H9 (cell line): Measurements from ENCODE around the gene STX8. TPM values are rescaled to one million over a fixed set of nuclear protein-coding genes. Genes with fewer than 3 reads are reported as not detected.

Experiments used
- DNase-seq: peaks from one replicate; pipeline ENCODE4 v3.0.0-alpha.2; 2017
- H2AFZ ChIP-seq: one replicate; pipeline ENCODE4 v1.6.1; 2013; ENCODE audit warnings: mild to moderate bottlenecking, low read length, control low read depth, moderate library complexity
- H2AK5ac ChIP-seq: 2 replicates; pipeline ENCODE4 v1.6.1; 2013; ENCODE audit warnings: low read length, control low read depth, mixed read lengths; ENCODE audit not compliant: insufficient read length
- H2BK120ac ChIP-seq: one replicate; pipeline ENCODE4 v1.6.1; 2013; ENCODE audit warnings: low read depth, mild to moderate bottlenecking, low read length, control low read depth, inconsistent platforms; ENCODE audit not compliant: poor library complexity, severe bottlenecking
- H2BK12ac ChIP-seq: 2 replicates; pipeline ENCODE4 v1.6.1; 2013; ENCODE audit warnings: low read length, control low read depth, mixed read lengths, low read depth; ENCODE audit not compliant: insufficient read length
- H2BK15ac ChIP-seq: 2 replicates; pipeline ENCODE4 v1.6.1; 2013; ENCODE audit warnings: low read depth, low read length, control low read depth
- H2BK20ac ChIP-seq: one replicate; pipeline ENCODE4 v1.6.1; 2013; ENCODE audit warnings: low read depth, mild to moderate bottlenecking, low read length, control low read depth, inconsistent platforms; ENCODE audit not compliant: poor library complexity, severe bottlenecking
- H2BK5ac ChIP-seq: 2 replicates; pipeline ENCODE4 v1.6.1; 2013; ENCODE audit warnings: low read length, control low read depth, mixed read lengths; ENCODE audit not compliant: insufficient read length
- H3K14ac ChIP-seq: 2 replicates; pipeline ENCODE4 v1.6.1; 2013; ENCODE audit warnings: low read length, control low read depth; ENCODE audit not compliant: insufficient read depth
- H3K18ac ChIP-seq: 2 replicates; pipeline ENCODE4 v1.6.1; 2013; ENCODE audit warnings: low read depth, mild to moderate bottlenecking, mixed read lengths, low read length, control low read depth; ENCODE audit not compliant: insufficient read length
- H3K23ac ChIP-seq: 2 replicates; pipeline ENCODE4 v1.6.1; 2013; ENCODE audit warnings: low read length, control low read depth, mixed read lengths, low read depth; ENCODE audit not compliant: insufficient read length
- H3K23me2 ChIP-seq: 2 replicates; pipeline ENCODE4 v1.6.1; 2013; ENCODE audit warnings: low read depth, mild to moderate bottlenecking, mixed read lengths, low read length, control low read depth; ENCODE audit not compliant: insufficient read length, poor library complexity, severe bottlenecking
- H3K27ac ChIP-seq: 2 replicates; pipeline ENCODE4 v1.5.1; 2013; ENCODE audit warnings: low read length, control low read depth, mixed read lengths, low read depth; ENCODE audit not compliant: insufficient read length
- H3K27me3 ChIP-seq: 2 replicates; pipeline ENCODE4 v1.6.1; 2013; ENCODE audit warnings: low read length, control low read depth, inconsistent platforms; ENCODE audit not compliant: insufficient read depth
- H3K4ac ChIP-seq: 2 replicates; pipeline ENCODE4 v1.6.1; 2013; ENCODE audit warnings: low read depth, mild to moderate bottlenecking, control low read depth, inconsistent platforms, low read length, moderate library complexity
- H3K4me1 ChIP-seq: 2 replicates; pipeline ENCODE4 v1.6.1; 2013; ENCODE audit warnings: low read length, control low read depth, inconsistent platforms; ENCODE audit not compliant: insufficient read depth
- H3K4me2 ChIP-seq: 2 replicates; pipeline ENCODE4 v1.6.1; 2013; ENCODE audit warnings: low read length, control low read depth, mixed read lengths; ENCODE audit not compliant: insufficient read length, insufficient read depth
- H3K56ac ChIP-seq: 2 replicates; pipeline ENCODE4 v1.6.1; 2013; ENCODE audit warnings: low read depth, mild to moderate bottlenecking, mixed read lengths, low read length, control low read depth; ENCODE audit not compliant: insufficient read length
- H3K79me1 ChIP-seq: 2 replicates; pipeline ENCODE4 v1.6.1; 2013; ENCODE audit warnings: low read depth, mild to moderate bottlenecking, moderate library complexity, low read length, control low read depth, inconsistent platforms; ENCODE audit not compliant: insufficient read depth, poor library complexity, severe bottlenecking
- H3K79me2 ChIP-seq: 2 replicates; pipeline ENCODE4 v1.6.1; 2013; ENCODE audit warnings: low read length, control low read depth, inconsistent platforms; ENCODE audit not compliant: insufficient read depth
- H3K9ac ChIP-seq: 2 replicates; pipeline ENCODE4 v1.6.1; 2013; ENCODE audit warnings: low read length, control low read depth, mixed read lengths; ENCODE audit not compliant: insufficient read length; ENCODE audit errors: extremely low read depth
- H3K9me3 ChIP-seq: one replicate; pipeline ENCODE4 v1.6.1; 2013; ENCODE audit warnings: low read depth, low read length, inconsistent platforms; ENCODE audit not compliant: control insufficient read depth
- H3T11ph ChIP-seq: one replicate; pipeline ENCODE4 v1.6.1; 2013; ENCODE audit warnings: mild to moderate bottlenecking, low read length, control low read depth, inconsistent platforms
- H4K20me1 ChIP-seq: one replicate; pipeline ENCODE4 v1.6.1; 2013; ENCODE audit not compliant: control insufficient read depth, insufficient read length, insufficient read depth
- H4K5ac ChIP-seq: 2 replicates; pipeline ENCODE4 v1.6.1; 2013; ENCODE audit warnings: low read depth, mild to moderate bottlenecking, mixed read lengths, low read length, control low read depth; ENCODE audit not compliant: insufficient read length
- H4K8ac ChIP-seq: replicated peaks from 2 replicates; pipeline ENCODE4 v1.6.1; 2013; ENCODE audit warnings: low read length, control low read depth, mixed read lengths, low read depth; ENCODE audit not compliant: insufficient read length
- H4K91ac ChIP-seq: 2 replicates; pipeline ENCODE4 v1.6.1; 2013; ENCODE audit warnings: low read depth, mild to moderate bottlenecking, moderate library complexity, mixed read lengths, low read length, control low read depth; ENCODE audit not compliant: insufficient read length
- H3K27ac Mint-ChIP-seq, 3 experiments: 2 replicates in 2 of 3; 3 replicates in 1 of 3; pipeline ENCODE4 v1.8.0; 2020 to 2021; ENCODE audit warnings: mixed read lengths in 3 of 3, mild to moderate bottlenecking in 1 of 3, moderate library complexity in 1 of 3
- H3K27me3 Mint-ChIP-seq: 2 replicates; pipeline ENCODE4 v1.8.0; 2021; ENCODE audit warnings: low read depth, mild to moderate bottlenecking, moderate library complexity, mixed read lengths
- H3K36me3 Mint-ChIP-seq, 3 experiments: 2 replicates in 2 of 3; 3 replicates in 1 of 3; pipeline ENCODE4 v1.8.0; 2020 to 2021; ENCODE audit warnings: low read depth in 3 of 3, mixed read lengths in 3 of 3; ENCODE audit not compliant: insufficient read depth in 1 of 3
- H3K4me1 Mint-ChIP-seq, 2 experiments: 2 replicates each; pipeline ENCODE4 v1.8.0; 2020; ENCODE audit warnings: mixed read lengths in 2 of 2
- H3K4me3 Mint-ChIP-seq, 2 experiments: 2 replicates in 1 of 2; 3 replicates in 1 of 2; pipeline ENCODE4 v1.8.0; 2020 to 2021; ENCODE audit warnings: mild to moderate bottlenecking in 2 of 2, mixed read lengths in 2 of 2, moderate library complexity in 1 of 2
- H3K9me3 Mint-ChIP-seq, 2 experiments: 2 replicates in 1 of 2; 3 replicates in 1 of 2; pipeline ENCODE4 v1.8.0; 2020; ENCODE audit warnings: mild to moderate bottlenecking in 2 of 2, mixed read lengths in 2 of 2, moderate library complexity in 1 of 2
- CTCF ChIP-seq: fragments of 200-600 bp; sonication (generic); conservative IDR thresholded peaks from 3 replicates; pipeline ENCODE4 v1.8.0; 2021; ENCODE audit warnings: antibody characterized with exemption, mild to moderate bottlenecking
- WGBS: extraction: QIAGEN DNeasy Blood & Tissue Kit; methylation state at CpG from one replicate; pipeline ENCODE4 v1.1.7; 2013; ENCODE audit warnings: missing lambda C conversion rate, low lambda C conversion rate, mixed read lengths; ENCODE audit not compliant: insufficient read length; ENCODE audit errors: extremely low coverage; 5-methylcytosine and 5-hydroxymethylcytosine counted together
- total RNA-seq: library from RNA; stranded (reverse); gene quantifications from 2 replicates; pipeline ENCODE4 v1.2.1, GENCODE V29; 2021

STX8 gene
- total RNA-seq, 1 experiment from 2014 or later: 55.1 TPM

GRCh38 chr17:9576521-9577372 is 1.1 kb upstream of the STX8 start, which contains the start of gene CFAP52:
CFAP52 (plus strand) TSS chr17:9576642; CDS start chr17:9576696, 54 bp downstream.
- Histone ChIP-seq H2BK120ac (no peak within 1 kb of the TSS), H3K56ac (no peak within 1 kb of the TSS), H4K20me1 (no peaks in the 10 kb centered on the region), H2BK12ac (no peak within 1 kb of the TSS), H3K4me1 (no peaks in the 10 kb centered on the region), H2AFZ (peak within 1 kb of the TSS; percentile 69), H4K8ac (no peak within 1 kb of the TSS), H3K14ac (no peak within 1 kb of the TSS), H3K79me2 (no peaks in the 10 kb centered on the region), H4K91ac (no peak within 1 kb of the TSS), H2BK5ac (no peak within 1 kb of the TSS), H3K18ac (no peak within 1 kb of the TSS), H3K79me1 (no peaks in the 10 kb centered on the region), H3K9me3 (no peaks in the 10 kb centered on the region), H3K27me3 (no peaks in the 10 kb centered on the region), H2BK20ac (no peak within 1 kb of the TSS), H3K27ac (no peak within 1 kb of the TSS), H4K5ac (no peak within 1 kb of the TSS), H3K4ac (no peak within 1 kb of the TSS), H3K23ac (no peak within 1 kb of the TSS), H3K4me2 (peak within 1 kb of the TSS; percentile 99), H3T11ph (no peak within 1 kb of the TSS), H3K23me2 (peaks cover 11% of the 10 kb centered on the region), H2BK15ac (no peak within 1 kb of the TSS), H3K9ac (peak within 1 kb of the TSS; percentile 34), H2AK5ac (no peak within 1 kb of the TSS)
- no peaks in the 10 kb centered on the region; a peak in 1 of 7 replicates for H3K36me3 Mint-ChIP-seq
- peaks cover 10 to 13% of the 10 kb centered on the region in 2 experiments for H3K4me1 Mint-ChIP-seq
- peak within 1 kb of the TSS in 2 of 3 experiments; percentile 50 to 89; a peak in 3 of 7 replicates for H3K27ac Mint-ChIP-seq
- TF ChIP-seq CTCF: peak; percentile 87
- DNase-seq: peak; percentile 95
- H3K9me3 Mint-ChIP-seq: no peaks in the 10 kb centered on the region
- WGBS: no CpG with 5 or more reads among the region's 38 CpGs
- H3K27me3 Mint-ChIP-seq: peaks cover 2% of the 10 kb centered on the region
- H3K4me3 Mint-ChIP-seq: peak within 1 kb of the TSS; percentile 94 to 98
